Measurements from ENCODE around the gene NT5DC4.
A peak's percentile ranks its signal among the peaks of the same experiment; 100 is the strongest.

Gene NT5DC4

DNA sequence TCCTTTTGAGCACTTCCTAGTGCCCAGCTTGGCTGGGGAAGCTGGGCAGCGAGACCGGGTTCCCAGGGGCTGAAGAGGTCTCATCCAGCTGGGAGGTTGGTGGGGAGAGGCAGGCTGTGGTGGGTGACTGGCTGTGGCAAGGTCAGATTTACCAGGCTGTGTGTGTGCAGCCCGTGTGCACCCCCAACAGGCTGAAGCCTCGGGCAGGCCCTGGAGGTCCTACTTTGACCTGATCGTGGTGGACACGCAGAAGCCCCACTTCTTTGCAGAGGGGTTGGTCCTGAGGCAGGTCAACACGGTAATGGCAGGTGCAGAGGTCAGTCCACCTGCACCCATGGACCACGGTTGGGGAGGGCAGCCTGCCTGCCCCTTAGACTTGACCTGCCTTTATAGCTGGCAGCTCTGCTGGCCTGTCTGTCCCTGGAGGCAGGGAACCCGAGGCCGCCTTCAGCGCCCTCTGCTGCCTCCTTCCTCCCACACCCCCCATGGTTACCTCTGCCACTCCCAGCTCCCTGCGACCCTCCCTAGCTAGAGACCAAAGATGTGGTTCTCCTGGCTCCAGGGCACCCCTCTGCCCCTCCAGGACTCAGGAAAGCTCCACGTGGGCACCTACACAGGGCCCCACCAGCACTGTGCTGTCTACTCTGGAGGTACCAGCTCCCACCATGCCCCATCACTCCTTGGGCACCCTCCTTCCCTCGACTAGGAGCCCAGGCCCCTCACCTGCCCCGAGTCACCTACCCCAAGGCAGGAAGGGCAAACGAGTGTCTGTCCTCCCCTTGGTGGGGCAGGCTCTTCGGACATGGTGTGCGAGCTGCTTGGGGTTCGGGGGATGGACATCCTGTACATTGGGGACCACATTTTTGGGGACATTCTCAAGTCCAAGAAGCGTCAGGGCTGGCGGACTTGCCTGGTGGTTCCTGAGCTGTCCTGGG, 4.0 kb downstream of the NT5DC4 start:
- FAIRE-seq, result no peak

DNA sequence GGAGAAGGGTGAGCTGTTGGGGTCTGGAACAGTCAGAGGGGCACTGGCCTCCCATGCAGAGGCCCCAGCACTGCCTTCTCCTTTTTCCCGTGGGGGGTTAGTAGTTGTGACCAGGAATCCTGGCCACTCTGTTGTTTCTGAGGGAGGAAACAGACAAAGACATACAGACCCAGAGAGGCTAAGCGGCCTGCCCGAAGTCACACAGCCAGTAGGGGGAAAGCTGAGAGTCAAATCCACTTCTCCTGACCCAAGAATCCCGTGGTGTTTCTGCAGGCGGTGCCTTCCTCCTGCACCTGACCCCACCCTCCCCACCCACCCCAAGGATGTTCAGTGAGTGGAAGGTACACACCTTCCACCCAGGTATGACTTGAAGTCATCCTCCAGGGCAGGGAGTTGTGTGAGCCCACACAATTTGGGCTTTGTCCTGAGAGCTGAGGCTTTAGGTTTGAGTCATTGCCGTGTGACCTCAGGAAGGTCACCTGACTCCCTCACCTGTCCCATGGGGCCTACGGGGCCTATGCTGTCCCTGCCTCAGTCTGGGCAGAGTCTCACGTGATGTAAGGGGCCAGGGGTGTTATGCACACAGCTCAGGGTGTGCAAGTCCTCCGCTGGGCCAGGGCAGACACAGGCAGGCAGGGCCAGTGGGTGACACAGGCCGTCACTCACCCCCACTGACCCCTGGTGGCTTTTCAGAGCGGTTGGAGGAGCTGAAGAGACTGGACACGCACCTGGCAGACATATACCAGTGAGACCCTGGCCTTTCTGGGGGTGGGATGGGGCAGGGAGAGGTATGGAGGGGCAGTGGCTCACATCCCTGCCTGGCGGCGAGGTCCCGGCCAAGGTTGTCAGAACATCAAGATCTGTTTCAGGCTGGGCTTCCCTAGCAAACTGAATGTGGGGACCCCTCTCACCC, 5.0 kb downstream of the NT5DC4 start:
- FAIRE-seq, result no peak

DNA sequence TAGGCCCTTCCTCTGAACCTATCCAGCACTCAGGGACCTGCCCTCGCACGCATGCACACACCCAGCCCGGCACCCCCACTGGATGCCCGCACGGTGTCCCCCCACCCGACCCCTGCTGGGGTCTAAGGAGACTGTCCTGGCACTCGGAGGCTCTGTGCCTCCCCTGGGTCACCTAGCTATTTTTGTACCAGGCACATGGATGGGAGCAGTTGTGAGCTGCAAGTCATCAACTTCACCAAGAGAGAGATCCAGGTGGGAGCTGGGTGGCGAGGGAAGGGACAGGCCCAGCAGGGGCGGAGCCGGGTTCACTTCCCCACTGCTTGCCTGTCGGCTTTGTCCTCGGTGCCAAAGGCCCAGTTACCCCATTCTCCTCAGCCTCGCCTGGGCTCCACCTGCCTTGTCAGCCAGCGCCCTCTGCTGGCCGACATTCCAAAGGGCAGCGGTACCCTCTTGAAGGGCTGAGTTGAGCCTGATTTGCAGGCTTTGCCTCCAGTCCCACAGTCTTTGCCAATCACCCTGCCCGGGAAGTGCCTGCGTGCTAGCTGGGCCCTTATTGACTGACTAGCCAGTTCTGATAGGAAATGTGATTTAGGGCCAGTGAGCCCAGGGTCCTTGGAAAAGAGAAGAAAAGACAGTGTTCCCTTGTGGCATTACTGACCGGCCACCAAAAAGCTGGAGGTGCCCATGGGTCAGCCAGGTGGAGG, 5.8 kb downstream of the NT5DC4 start:
- FAIRE-seq, result peak; percentile 93

DNA sequence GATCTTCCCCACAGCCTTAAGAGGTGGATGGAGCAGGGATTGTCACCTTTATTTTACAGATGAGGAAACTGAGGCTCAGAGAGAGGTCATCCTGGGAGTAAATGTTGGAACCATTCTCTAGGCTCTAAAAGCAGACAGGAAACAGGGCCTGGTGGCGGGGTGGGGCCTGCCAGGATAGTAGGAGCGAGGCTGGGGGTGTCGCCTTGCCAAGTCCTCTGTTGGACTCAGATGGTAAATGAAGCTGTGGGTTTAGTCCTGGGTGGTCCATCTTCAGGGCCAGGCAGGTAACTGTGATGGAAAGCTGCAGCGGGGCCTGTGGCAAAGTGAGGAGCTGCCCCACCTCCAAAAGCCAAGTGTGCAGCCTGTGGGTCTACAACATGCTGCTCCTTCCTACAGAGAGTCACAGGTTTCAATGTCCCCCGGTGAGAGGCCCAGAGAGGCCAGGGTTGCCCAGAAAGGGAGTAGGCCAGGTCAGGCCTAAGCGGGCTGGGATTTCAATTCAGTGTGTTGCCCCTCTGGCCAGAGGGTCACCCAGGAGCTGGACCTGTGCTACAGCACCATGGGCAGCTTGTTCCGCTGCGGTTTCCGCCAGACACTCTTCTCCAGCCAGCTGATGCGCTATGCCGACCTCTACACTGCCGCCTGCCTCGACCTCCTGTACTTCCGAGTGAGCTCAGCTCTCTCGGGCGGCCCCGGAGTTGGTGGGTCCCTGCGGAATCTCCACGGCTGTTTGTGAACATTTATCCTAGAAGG, 6.6 kb downstream of the NT5DC4 start:
- FAIRE-seq, result no peak

DNA sequence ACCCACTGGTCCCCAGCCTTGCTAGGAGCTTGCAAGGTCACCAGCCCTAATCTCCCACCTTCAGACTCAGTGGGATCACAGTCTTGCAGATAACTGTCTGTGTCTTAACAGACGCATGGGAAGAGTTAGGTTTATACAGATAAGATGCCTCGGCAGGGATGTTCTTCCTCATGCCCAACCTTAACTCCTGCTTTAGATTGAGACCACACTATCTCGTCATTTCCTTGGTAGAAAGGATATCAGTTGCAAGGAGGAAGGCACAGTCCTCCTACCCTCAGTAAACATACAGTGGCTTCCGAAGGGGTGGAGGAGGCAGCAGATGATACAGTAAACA, 7.2 kb downstream of the NT5DC4 start:
- FAIRE-seq, result no peak

DNA sequence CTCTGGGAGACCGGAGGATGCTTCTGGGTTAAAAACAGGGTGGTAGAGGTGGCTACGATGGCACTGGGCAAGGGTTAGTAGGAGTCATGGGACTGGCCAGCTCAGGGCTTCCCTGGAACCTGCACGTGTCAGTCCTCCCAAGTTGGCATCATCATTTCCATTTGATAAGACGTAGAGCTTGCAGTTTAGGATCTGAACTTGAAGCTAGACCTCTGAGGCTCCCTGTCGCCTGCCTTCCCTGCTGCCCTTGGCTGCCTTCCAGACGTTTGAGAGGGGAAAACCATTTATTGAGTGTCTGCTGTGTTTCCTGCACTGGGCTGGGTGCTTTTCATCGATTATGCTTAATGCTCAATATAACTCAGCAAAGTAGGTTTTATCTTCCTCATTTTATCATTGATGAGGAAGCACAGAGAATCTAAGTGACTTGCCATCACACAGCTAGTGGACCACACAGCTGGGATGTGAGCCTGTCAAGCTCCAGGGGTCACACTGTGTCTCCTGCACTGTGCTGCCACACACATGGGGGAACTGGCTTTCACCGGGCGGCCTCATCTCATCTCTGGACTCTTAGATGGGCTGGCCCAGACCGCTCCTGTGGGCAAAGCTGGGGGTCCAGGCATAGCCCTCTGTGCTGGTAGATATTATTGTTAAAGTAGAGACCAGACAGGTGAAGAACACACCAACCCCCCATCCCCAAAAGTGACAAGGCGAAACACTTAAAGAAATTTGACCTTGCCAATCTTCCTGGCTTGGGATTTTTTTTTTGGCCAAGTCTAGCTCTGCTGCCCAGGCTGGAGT, 7.8 kb downstream of the NT5DC4 start:
- no peak for FAIRE-seq

DNA sequence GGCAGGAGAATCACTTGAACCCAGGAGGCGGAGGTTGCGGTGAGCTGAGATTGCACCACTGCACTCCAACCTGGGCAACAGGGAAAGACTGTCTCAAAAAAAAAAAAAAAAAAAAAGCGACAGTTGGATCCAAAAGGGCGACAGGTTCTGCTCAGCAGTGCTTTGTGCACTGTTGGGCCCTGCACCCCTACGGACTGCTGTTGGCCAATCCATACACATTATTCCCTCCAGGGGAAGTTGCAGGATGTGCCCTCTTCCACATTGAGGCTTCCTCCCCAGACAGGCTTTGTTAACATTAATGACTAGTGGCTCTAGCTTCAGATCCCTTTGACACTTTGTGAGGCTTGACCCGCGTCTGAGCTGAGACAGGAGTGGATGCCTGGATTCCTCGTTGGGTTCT, 9.4 kb downstream of the NT5DC4 start:
- FAIRE-seq, result no peak

DNA sequence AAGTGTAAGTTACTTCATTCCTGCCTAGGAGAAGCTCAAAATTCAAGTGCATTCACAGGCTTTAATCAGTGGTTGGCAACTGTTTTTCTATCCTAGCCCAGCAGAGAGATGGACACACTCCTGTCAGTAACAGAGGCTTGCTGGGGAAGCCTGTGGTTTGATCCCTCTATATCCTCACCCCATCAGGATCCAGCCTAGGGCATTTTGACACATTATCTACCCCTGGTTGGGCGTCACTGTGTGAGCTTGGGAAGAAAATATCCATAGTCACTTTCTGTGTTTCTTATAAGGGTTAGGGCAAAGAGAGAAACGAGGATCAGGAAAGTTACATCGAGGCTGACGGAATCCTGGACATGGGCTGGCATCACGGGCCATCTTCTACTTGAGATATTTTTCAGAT, 10.0 kb downstream of the NT5DC4 start:
- no peak for FAIRE-seq

DNA sequence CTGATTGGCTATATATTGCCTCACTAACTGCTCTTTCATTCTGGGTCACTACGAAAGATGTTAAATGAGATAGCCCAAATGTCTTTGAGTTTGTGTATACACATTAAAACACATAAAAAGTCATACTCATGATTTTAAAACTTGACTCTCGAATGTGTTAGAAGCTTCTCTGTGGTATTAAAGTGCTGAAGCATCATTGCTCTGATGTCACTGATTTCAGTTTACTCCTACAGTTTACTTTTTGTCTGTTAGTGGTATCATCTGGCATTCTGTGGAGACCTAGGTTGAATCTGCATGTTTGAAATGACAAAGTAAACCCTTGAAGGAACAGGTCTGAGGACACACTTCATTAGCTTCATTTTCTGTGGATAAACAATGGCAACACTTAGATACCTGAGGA, 10.7 kb downstream of the NT5DC4 start:
- FAIRE-seq, result no peak

DNA sequence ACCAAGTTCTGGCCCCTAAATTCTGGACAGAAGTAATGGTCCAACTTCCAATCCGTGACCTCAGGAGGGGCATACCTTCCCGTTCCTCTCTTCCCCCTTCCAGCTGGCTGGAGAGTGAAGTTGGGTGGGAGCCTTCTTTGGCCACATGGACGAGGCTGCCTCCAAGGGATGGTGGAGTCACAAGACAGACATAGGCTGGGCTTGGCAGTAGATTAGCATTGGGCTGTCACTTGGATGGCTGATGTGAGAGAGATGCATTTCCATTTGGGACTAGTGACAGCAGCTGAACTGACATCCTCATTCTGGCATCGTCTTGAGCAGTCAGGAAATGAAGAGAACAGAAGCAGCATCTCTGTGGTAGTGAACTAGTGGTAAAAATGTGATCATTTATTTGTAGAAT, 12.6 kb downstream of the NT5DC4 start:
- no peak for FAIRE-seq

DNA sequence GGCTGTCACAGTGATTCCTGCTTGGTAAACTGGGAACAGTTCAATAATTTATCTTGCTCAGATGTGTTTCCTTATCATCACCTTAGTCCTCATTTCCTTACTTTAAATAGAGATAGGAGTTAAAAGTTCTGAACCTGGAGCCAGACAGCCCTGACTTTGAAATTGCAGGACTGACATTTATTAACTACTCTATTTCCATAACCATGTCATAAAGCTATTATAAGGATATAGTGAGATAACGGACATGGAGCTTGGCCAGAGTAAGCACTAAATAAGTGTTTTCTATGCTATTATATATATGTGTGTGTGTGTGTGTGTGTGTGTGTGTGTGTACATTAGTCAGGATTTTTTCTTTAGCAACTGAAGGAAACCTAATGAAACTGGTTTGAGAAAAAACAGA, 13.1 kb downstream of the NT5DC4 start:
- no peak for FAIRE-seq

DNA sequence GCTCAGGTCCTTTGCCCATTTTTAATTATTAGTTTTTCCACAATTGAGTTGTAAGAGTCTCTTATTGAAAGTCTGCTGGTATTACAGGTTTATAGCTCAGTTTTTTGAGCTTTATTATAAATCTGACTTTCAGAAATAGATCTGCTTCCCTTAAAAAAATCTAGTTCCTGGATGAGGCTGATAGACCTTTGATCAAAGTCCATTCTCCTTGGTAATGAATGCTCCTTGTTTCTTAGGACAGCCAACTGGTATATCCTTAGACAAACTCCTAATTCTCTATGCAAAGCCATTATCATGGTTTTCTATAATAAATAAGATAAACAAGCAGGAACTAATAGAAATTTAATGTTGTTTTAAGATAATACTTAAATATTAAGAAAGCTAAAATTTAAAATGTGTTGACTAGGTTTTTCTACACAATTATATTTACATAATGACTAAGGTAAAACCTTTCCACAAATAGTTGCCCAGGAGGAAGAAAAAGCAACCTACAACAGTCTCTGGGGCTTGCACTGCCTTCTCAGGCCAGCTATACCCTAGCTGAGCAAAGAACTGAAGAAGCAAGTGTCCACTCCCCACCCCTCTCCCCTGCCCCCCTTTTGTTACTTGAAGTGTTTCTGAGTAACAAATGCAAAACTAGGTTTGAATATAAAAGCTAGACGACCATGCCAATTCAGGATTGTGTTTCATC, 16.9 kb downstream of the NT5DC4 start:
- FAIRE-seq, result no peak

DNA sequence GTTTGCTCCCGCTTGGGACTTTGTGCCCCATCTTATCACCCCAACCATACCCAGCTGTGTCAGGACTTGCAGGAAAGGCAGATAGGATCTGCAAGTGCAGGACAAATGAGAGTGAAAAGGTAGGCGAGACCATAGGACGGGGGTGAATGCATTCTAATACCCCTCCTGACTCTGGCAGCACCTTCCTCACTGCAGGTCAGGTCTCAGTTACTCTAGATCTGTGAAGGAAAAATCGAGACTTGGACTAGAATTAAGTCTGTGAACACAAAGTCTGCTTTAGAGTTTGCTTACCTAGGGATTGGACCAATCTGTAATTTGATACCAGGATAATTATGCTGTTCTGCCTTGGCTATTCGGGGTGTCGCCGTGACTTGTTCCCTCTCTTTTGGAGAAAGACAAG, 19.7 kb downstream of the NT5DC4 start:
- no peak for FAIRE-seq

DNA sequence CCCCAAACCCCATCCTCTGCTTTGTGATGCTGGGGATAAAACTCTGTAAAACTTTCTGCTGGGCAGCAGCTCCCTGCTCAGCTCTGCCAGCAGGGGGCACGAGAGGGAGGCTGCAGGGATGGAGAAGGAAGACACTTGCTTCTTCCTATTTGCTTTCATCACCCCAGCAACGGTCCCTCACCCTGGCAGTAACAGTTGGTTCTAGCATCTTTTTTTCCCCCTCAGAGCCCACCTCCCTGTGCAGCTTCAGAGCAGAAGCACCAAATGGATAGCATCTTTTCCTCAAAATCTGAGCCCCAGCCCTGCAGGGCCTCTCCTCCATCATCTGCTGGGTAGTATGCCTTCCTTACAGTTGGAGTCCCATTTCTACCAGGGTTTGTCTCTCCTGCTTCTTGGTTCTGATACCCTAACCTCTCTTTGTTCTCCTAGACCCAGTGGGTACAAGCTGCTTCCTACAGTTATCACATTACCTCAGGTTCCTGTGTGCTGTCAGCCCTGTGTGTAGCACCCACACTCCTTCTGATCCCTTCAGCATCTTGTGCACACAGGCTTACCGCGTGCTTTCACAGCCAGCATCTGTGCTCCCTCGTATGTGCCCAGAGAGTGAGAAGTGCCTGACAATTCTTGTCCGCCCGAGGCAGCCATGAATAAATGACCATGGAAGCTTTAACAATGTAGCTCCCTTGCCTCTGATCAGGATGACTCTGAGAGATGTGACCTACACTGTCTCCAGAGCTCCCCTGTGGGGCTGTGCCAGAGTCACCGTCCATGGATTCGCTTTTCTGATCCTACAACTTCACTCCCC, 29.1 kb downstream of the NT5DC4 start:
- FAIRE-seq, result no peak

DNA sequence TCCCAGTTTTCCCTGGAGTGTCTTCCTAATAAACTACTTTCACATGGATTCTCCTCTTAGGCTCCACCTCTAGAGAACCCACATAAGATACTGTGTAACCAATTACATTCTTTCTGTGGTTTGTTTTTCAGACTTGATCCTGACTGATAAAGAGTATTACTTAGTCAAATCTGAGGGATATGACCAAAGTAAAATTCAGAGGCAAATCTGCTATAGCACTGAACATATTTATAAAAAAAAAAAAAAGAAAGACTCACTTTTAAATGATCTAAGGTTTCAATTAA, 29.7 kb downstream of the NT5DC4 start:
- FAIRE-seq, result peak; percentile 61

DNA sequence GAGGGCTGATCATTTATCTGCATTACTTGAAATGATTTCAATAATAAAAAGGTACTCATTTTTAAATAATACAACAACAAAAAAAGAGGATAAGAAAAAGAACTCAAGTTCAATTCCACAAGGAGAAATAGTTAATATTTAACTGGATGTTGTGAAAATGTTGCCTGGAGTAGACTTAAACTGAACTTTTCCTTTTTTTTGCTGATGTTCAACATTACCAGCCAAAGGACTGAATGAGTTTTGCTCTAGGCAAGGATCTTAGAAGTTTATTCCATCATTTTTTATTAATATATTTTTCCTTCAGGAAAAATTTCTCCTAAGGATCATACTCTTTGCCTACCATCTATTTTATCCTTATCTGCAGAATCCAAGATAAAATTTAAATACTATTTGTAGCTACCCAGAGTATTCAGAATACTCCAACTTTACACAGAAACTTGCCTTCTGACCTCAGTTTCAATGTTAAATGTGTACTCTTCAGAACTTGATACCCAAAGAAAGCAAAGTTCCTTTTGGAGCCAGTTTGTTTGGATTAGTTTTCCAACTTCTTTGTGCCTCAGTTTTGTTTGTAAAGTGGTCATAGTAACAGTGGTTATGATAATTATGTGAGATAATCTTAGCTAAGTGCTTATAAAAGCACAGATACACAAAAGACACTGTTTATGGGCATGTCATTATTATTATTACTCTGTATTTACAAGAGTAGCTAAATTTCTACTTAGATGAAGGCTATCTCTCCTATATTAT, 30.8 kb downstream of the NT5DC4 start:
- FAIRE-seq, result peak; percentile 65

DNA sequence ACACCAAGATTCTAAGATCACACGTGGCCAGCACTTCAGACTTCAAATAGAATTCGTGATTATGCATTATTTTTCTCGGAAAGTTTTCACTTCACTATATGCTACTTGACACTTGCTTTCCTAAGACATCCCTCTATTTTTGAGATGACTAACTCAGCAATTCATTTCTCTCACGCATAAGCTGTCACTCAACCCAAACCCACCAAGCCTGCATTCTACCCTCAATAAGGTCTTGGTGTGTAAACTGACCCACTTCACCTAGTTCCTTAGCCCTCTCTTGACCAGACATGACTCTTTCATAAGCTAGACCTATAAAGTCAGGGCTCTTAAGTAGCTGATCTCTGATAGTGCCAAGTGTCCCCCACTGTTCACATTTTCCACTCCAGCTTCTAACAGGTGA, 31.8 kb downstream of the NT5DC4 start:
- FAIRE-seq, result no peak

DNA sequence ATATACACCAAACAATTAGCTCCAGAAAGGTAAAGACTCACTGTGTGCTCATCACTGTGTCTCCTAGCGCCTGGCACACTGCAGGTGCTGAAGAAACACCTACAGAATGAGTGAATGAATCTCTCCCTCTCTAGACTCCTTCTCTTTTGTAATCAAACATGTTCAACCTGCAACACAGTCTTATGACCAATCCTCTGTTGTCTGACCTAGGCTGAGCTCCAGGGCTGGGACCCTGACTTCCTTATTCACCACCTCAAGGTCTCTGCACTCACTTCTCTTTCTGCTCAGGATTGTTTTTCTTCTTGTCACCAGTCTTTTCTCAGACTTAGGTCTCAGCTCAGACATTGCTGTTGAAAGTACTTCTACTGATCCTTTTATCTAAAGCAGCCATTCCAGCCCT, 33.7 kb downstream of the NT5DC4 start:
- no peak for FAIRE-seq

DNA sequence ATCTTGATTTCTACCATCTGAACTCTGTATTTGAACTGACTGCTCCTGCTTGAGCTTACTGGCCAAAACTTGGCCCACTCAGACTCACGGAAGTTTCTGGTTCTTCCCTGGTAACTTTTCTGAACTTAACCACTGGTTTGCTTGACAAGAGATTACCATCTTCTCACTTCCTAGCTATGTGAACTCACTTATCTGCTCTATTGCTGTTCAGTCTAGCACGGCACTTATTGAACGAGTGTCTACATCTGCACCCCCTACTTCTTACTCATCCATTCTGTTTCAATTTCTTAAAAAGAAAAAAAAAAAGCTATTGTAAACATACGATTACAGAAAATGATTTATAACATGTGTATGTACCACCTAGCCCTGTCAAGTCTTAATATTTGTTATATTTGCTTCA, 34.6 kb downstream of the NT5DC4 start:
- FAIRE-seq, result no peak

DNA sequence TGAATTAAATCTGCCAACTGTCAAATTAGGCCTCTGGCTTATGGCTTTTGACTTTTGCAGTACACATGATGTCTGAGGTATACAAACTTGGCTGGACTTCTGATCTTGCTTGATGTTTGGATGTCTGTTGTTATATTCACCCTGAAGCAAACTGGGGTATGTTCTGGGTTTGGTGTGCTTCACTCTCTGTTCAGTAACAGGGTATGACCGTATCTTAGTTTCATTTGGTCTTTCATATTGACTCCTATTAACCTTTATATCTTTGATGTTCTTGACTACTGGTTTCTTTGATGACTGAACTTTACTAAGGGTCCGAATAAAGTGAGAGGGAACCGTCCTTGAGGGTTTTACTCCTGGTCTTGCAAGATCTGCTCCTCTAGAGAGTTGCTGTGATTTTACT, 35.4 kb downstream of the NT5DC4 start:
- FAIRE-seq, result no peak

All from G401.6 (cell line).